ENCODE measurements around the gene NRAP. TPM values are rescaled to one million over a fixed set of nuclear protein-coding genes. Genes with fewer than 3 reads are reported as not detected.

The NRAP gene
- total and polyA plus RNA-seq, 2 of the 4 experiments (the other 2 are of a cell fraction) = not detected

- no peak overlapping the region for H3K4me2 ChIP-seq (ENCODE audit: low read depth, low read length)
- no peak overlapping the region for H2AK5ac ChIP-seq (ENCODE audit: low read depth, low read length)
- no peak overlapping the region for H3K4ac ChIP-seq (ENCODE audit: low read depth, low read length)
- H3K23ac ChIP-seq (ENCODE audit: low read depth, low read length) = no peak overlapping the region
- TF ChIP-seq RAD21 (IDR thresholded peaks at IDR 0.05; ENCODE audit: low read length) (no peak), BHLHE40 (IDR thresholded peaks at IDR 0.05; ENCODE audit: low read depth, low read length) (no peak), NFE2L2 (IDR thresholded peaks at IDR 0.05; ENCODE audit: low read depth, low read length) (no peak), CTCF (conservative IDR thresholded peaks at IDR 0.05; ENCODE audit: low read depth, low read length) (no peak), CEBPB (IDR thresholded peaks at IDR 0.05; ENCODE audit: low read depth, low read length) (no peak), SMC3 (IDR thresholded peaks at IDR 0.05; ENCODE audit: low read depth, low read length) (no peak), CHD1 (IDR thresholded peaks at IDR 0.05; ENCODE audit: low read depth, low read length) (no peak), MXI1 (IDR thresholded peaks at IDR 0.05; ENCODE audit: borderline replicate concordance, low read depth, low read length) (no peak), MAZ (IDR thresholded peaks at IDR 0.05; ENCODE audit: borderline replicate concordance, low read depth, low read length) (no peak), RFX5 (IDR thresholded peaks at IDR 0.05; ENCODE audit: low read depth, low read length) (no peak), RCOR1 (IDR thresholded peaks at IDR 0.05; ENCODE audit: insufficient replicate concordance, low read length) (no peak), FOS (IDR thresholded peaks at IDR 0.05; ENCODE audit: low read depth, low read length) (no peak), ELK1 (IDR thresholded peaks at IDR 0.05; ENCODE audit: borderline replicate concordance, low read depth, low read length) (no peak)
- H3K18ac ChIP-seq (ENCODE audit: low read depth, low read length) = no peak overlapping the region
- ChIA-PET CTCF (no interaction called here), POLR2A (ENCODE audit: unreplicated experiment) (no interaction called here)
- no peaks in the 10 kb centered on the region for H3K36me3 ChIP-seq (ENCODE audit: control insufficient read depth, insufficient read depth, low read length)
- H2BK5ac ChIP-seq (ENCODE audit: low read depth, low read length, poor library complexity, severe bottlenecking) = no peak overlapping the region
- H3K9ac ChIP-seq (ENCODE audit: low read depth, low read length) = no peak overlapping the region
- dilution Hi-C loops (cut with HindIII; ENCODE audit: low sequenced_read_pairs, unreplicated experiment) = no loop called here
- ATAC-seq (ENCODE audit: low read depth) = no peak
- no peak overlapping the region for H3K27ac ChIP-seq (ENCODE audit: insufficient read depth, low read length)
- no peak overlapping the region for H3K14ac ChIP-seq (replicated peaks; ENCODE audit: low read depth, low read length)
- H2AFZ ChIP-seq (replicated peaks; ENCODE audit: low read length, poor library complexity) = no peak overlapping the region
- intact Hi-C loops (cut with micrococcal nuclease) = no loop called here
- no peaks in the 10 kb centered on the region for H3K27me3 ChIP-seq (ENCODE audit: control insufficient read depth, insufficient read depth, low read length)
- no peak for DNase-seq
- H3K56ac ChIP-seq (ENCODE audit: extremely low read depth, insufficient read depth, low read length) = no peak overlapping the region
- H2BK15ac ChIP-seq (ENCODE audit: low read depth, low read length) = no peak overlapping the region
- no CpG with 5 or more reads among the region's 2 CpGs for WGBS, 2 experiments (ENCODE audit: extremely low coverage in 2 of 2, insufficient read length in 1 of 2)
- H4K91ac ChIP-seq (ENCODE audit: insufficient read depth, low read depth, low read length) = no peak overlapping the region
- H3K79me1 ChIP-seq (ENCODE audit: low read depth in 1 of 2, low read length in 2 of 2) = peaks cover 11 to 29% of the 10 kb centered on the region in 2 experiments
- H3K4me3 ChIP-seq (ENCODE audit: insufficient read depth, low read depth, low read length) = no peak overlapping the region
- H4K20me1 ChIP-seq (ENCODE audit: insufficient read depth, low read length) = no peaks in the 10 kb centered on the region
- H3K9me3 ChIP-seq (ENCODE audit: control insufficient read depth, insufficient read depth, low read length) = no peaks in the 10 kb centered on the region
- in situ Hi-C loops (cut with MboI; ENCODE audit: low sequenced_read_pairs) = no loop called here
- peaks cover 10% of the 10 kb centered on the region; the same call in 1 of the 2 replicates for H3K9me1 ChIP-seq (ENCODE audit: insufficient read depth, low read length)
- H2AK9ac ChIP-seq (replicated peaks; ENCODE audit: low read depth, low read length, poor library complexity) = no peak overlapping the region
- H4K8ac ChIP-seq (ENCODE audit: low read depth in 2 of 2, low read length in 2 of 2) = no peak overlapping the region
- H2BK20ac ChIP-seq (ENCODE audit: low read depth, low read length) = no peak overlapping the region
- H4K5ac ChIP-seq (ENCODE audit: low read depth, low read length) = no peak overlapping the region
- H2BK120ac ChIP-seq (ENCODE audit: low read depth, low read length) = no peak overlapping the region
- BruUV-seq (replicated peaks) = no TSS peak
- H3K4me1 ChIP-seq (ENCODE audit: control insufficient read depth, insufficient read depth, low read length) = 0 out of 2 replicates have a peak, but pooled peaks cover 2% of the 10 kb centered on the region
These were observed 19.5 kb upstream of the NRAP start for GRCh38 chr10:113683300-113683699.
